GM21529 (cell line): ENCODE measurements around the gene PM20D1.
A peak's percentile ranks its signal among the peaks of the same experiment; 100 is the strongest.
"Not testable (repeated sequence)": the region's sequence is repeated elsewhere in the genome, so short reads cannot be mapped to it uniquely, and the experiment has no call there.

Experiments used
- ATAC-seq: cut with Tn5 transposase; IDR thresholded peaks from one replicate; pipeline ENCODE4 v1.9.1; 2021; ENCODE audit not compliant: unreplicated experiment

The PM20D1 gene

GRCh38 chr1:205849619-205850355 lies at the start of gene PM20D1:
Gene PM20D1, minus strand, starts transcription at chr1:205850132. Its CDS starts 60 bp downstream, at chr1:205850072.
- peak; percentile 98 for ATAC-seq

GRCh38 chr1:205896351-205896750 lies 46.4 kb upstream of the PM20D1 start:
- no peak for ATAC-seq

- ATAC-seq = not testable (repeated sequence)
Observed at GRCh38 chr1:205894119-205894518, 44.2 kb upstream of the PM20D1 start.

GRCh38 chr1:205892175-205892574 lies 42.2 kb upstream of the PM20D1 start:
- ATAC-seq = not testable (repeated sequence)

- ATAC-seq = not testable (repeated sequence)
Observed at GRCh38 chr1:205891481-205891880, 41.5 kb upstream of the PM20D1 start.

- ATAC-seq = not testable (repeated sequence)
Observed at GRCh38 chr1:205890631-205891030, 40.7 kb upstream of the PM20D1 start.

- ATAC-seq = not testable (repeated sequence)
Observed at GRCh38 chr1:205889706-205890105, 39.8 kb upstream of the PM20D1 start.

GRCh38 chr1:205889006-205889405 lies 39.1 kb upstream of the PM20D1 start:
- ATAC-seq = not testable (repeated sequence)

GRCh38 chr1:205883792-205884191 lies 33.9 kb upstream of the PM20D1 start:
- no peak for ATAC-seq

GRCh38 chr1:205880923-205881322 lies 31.0 kb upstream of the PM20D1 start:
- no peak for ATAC-seq

- ATAC-seq = no peak
Observed at GRCh38 chr1:205879974-205880373, 30.0 kb upstream of the PM20D1 start.

- ATAC-seq = no peak
Observed at GRCh38 chr1:205878026-205878425, 28.1 kb upstream of the PM20D1 start.

- ATAC-seq = not testable (repeated sequence)
Observed at GRCh38 chr1:205873148-205873547, 23.2 kb upstream of the PM20D1 start.

GRCh38 chr1:205870236-205870635 lies 20.3 kb upstream of the PM20D1 start:
- ATAC-seq = no peak

GRCh38 chr1:205861540-205861939 lies 11.6 kb upstream of the PM20D1 start:
- no peak for ATAC-seq

GRCh38 chr1:205858141-205858961 lies 8.4 kb upstream of the PM20D1 start:
- no peak for ATAC-seq

- not testable (repeated sequence) for ATAC-seq
Observed at GRCh38 chr1:205857501-205857900, 7.6 kb upstream of the PM20D1 start.

- ATAC-seq = no peak
Observed at GRCh38 chr1:205856433-205856832, 6.5 kb upstream of the PM20D1 start.

GRCh38 chr1:205852969-205853368 lies 3.0 kb upstream of the PM20D1 start:
- ATAC-seq = no peak

- ATAC-seq = no peak
Observed at GRCh38 chr1:205851993-205852392, 2.1 kb upstream of the PM20D1 start.

- ATAC-seq = no peak
Observed at GRCh38 chr1:205843036-205843859, 6.7 kb downstream of the PM20D1 start.
